NCI-H748 (cell line): Measurements from ENCODE around the gene ZNF383.
"Not testable (repeated sequence)": the region's sequence is repeated elsewhere in the genome, so short reads cannot be mapped to it uniquely, and the experiment has no call there.

Experiments
- DNase-seq: peaks from one replicate; lab custom pipeline; 2025; ENCODE audit not compliant: unreplicated experiment; lab: John Stamatoyannopoulos, UW

The ZNF383 gene

DNA sequence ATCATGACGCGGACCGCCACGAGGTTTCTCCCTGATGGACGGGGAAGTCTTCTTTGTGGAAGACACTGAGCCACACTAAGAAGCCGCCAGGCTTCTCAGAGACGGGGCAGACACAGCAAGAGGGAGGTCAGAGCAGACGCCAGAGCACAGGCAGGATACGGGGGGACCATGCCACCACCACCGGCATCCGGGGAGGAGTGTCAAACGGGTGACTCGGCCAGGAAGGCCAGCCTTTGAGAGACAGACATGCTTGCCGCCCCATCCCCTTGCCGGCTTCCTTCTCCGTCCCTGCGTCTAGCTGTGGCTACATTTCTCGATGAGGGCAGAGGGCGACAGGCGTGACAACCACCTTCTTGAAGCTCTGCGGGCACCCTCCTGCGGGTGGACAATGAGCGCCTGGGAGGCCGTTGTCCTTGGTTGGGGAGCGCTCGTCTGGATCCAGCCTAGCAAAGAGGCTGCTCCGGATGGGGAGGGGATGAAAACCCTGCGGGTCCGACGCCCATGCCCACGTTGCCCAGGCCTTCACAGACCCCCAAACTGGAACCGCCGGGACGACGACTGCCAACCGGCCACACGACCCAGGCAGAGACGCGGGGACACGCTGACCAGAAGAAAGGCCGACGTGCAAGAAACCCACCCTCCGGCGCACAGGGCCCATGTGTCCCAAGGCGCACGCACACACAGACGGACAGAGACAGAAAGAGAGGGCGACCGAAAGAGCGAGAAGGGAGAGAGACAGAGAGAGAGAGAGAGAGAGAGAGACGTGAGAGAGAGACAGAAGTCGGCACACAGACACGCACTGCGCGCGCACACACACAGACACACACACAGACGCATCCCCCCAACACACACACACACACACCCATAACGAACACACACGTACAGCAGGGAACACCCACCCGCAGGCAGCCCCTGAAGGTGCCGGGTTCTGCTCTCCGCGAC lies 75.3 kb downstream of the ZNF383 start:
- not testable (repeated sequence) for DNase-seq

DNA sequence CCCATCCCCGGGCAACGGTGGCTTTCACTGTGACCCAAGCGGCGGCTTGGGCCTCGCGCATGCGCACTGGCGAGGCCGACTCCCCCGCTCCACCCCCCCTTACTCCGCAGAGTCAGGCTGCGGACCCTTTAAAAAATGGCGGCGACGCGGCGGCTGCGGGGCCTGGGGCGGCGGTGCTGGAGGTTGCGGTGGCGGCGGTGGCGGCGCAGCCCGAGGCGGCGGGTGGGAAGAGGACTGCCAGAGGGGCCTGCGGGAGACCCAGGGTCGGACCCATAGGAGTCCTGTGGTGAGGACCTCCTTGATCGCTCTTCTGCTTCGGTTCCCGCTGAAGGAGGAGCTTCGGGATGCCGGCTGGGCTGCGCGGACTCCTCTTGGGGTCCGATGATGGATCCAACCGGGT lies 76.2 kb downstream of the ZNF383 start:
- DNase-seq: not testable (repeated sequence)
